Measurements from ENCODE around the gene RAB31.

Gene RAB31

GRCh38 chr18:9902832-9903231, 194.7 kb downstream of the RAB31 start:
- Histone ChIP-seq H3K4me3 (no peak overlapping the region), H3K9ac (ENCODE audit: insufficient read length) (no peak overlapping the region), H3K36me3 (ENCODE audit: insufficient read depth, low read length) (no peaks in the 10 kb centered on the region), H3K9me3 (ENCODE audit: low read depth, low read length) (no peaks in the 10 kb centered on the region), H3K27ac (no peak overlapping the region)
- no peak for TF ChIP-seq FOXP2 (optimal IDR thresholded peaks at IDR 0.05; ENCODE audit: control extremely low read depth, extremely low read length, insufficient read depth)
- TF ChIP-seq EZH2 (IDR thresholded peaks at IDR 0.05) = no peak
- TF ChIP-seq POLR2AphosphoS5 (IDR thresholded peaks at IDR 0.05; ENCODE audit: borderline replicate concordance, low read depth, low read length) = no peak
- DNase-seq (ENCODE audit: low read depth, low spot score) = no peak

DNA sequence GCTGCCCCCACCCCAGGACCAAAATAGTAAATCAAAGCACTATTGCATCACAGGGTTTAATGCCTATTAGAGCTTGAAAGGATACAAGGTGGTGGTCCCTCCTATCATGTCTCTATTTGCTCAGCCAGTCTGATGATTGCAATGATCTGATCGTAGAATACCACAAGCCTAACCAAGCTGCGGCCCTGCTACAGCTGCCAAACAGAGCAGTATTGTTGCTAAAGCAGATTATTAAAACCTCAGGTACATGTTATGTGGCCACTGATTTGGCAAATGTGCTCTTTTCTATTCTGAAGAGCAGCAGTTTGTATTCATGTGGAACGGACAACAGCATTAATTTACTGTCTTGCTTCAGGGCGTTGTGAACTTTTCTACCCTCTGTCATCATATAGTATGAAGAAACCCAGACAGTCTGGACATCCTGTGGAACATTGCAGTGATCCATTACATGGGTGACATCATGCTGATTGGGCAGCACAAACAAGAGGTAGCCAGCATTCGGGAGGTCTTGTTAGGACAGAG, 197.4 kb downstream of the RAB31 start:
- DNase-seq (ENCODE audit: low read depth, low spot score) = no peak
- no peak overlapping the region for H3K9ac ChIP-seq (ENCODE audit: insufficient read length)

DNA sequence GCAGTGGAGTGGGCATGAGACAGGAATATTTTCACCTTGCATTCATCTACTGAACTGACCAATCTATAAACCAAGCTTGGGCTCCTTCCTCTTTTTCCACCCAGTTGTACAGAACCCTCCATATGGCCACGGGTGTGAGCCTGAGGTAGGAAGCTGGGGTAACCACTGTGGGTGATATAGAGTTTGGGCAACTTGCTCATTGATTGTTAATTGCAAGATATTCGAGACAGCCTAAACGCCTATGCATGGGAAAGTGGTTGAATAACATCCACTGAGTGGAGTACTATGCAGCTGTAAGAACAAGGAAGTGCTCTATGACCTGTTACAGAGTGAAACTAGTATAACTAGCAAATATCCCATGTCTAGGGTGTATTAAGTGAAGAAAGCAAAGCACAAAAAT, 198.4 kb downstream of the RAB31 start:
- Histone ChIP-seq H3K27ac (no peak overlapping the region), H3K36me3 (ENCODE audit: insufficient read depth, low read length) (no peaks in the 10 kb centered on the region), H3K4me3 (no peak overlapping the region), H3K9me3 (ENCODE audit: low read depth, low read length) (no peaks in the 10 kb centered on the region), H3K9ac (ENCODE audit: insufficient read length) (no peak overlapping the region)
- no peak for TF ChIP-seq FOXP2 (optimal IDR thresholded peaks at IDR 0.05; ENCODE audit: control extremely low read depth, extremely low read length, insufficient read depth)
- no peak for TF ChIP-seq POLR2AphosphoS5 (IDR thresholded peaks at IDR 0.05; ENCODE audit: borderline replicate concordance, low read depth, low read length)
- no peak for TF ChIP-seq EZH2 (IDR thresholded peaks at IDR 0.05)
- no peak for DNase-seq (ENCODE audit: low read depth, low spot score)

More for the DNA sequence above, 197.4 kb downstream of the RAB31 start:
- TF ChIP-seq EZH2 (IDR thresholded peaks at IDR 0.05) (no peak), POLR2AphosphoS5 (IDR thresholded peaks at IDR 0.05; ENCODE audit: borderline replicate concordance, low read depth, low read length) (no peak), FOXP2 (optimal IDR thresholded peaks at IDR 0.05; ENCODE audit: control extremely low read depth, extremely low read length, insufficient read depth) (no peak)
- Histone ChIP-seq H3K27ac (no peak overlapping the region), H3K9me3 (ENCODE audit: low read depth, low read length) (no peaks in the 10 kb centered on the region), H3K4me3 (no peak overlapping the region), H3K36me3 (ENCODE audit: insufficient read depth, low read length) (no peaks in the 10 kb centered on the region)

GRCh38 chr18:9907867-9908266, 199.8 kb downstream of the RAB31 start:
- no peak for DNase-seq (ENCODE audit: low read depth, low spot score)
- no peaks in the 10 kb centered on the region for H3K9me3 ChIP-seq (ENCODE audit: low read depth, low read length)
- no peak overlapping the region for H3K9ac ChIP-seq (ENCODE audit: insufficient read length)

DNA sequence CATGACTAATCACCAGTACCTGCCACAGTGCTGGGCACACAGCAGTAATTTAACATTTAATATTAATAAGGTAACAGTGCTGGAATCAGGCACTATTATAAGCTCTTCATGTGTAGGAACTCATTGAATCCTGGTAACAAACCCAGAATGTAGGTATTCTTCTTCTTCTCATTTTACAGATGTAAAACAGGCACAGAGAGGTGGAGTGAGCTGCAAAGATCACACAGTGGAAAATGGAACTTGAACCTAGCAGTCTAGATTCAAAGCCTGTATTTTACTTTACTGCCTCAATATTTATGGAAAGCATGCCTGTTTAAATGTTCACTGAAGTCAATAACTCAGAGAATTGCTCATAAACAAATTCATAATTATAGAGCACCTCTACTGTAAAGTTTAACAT, 202.0 kb downstream of the RAB31 start:
- Histone ChIP-seq H3K36me3 (ENCODE audit: insufficient read depth, low read length) (no peaks in the 10 kb centered on the region), H3K4me3 (no peak overlapping the region), H3K9me3 (ENCODE audit: low read depth, low read length) (no peaks in the 10 kb centered on the region), H3K9ac (ENCODE audit: insufficient read length) (no peak overlapping the region), H3K27ac (no peak overlapping the region)
- no peak for DNase-seq (ENCODE audit: low read depth, low spot score)
- no peak for TF ChIP-seq EZH2 (IDR thresholded peaks at IDR 0.05)
- no peak for TF ChIP-seq POLR2AphosphoS5 (IDR thresholded peaks at IDR 0.05; ENCODE audit: borderline replicate concordance, low read depth, low read length)
- no peak for TF ChIP-seq FOXP2 (optimal IDR thresholded peaks at IDR 0.05; ENCODE audit: control extremely low read depth, extremely low read length, insufficient read depth)

More at GRCh38 chr18:9907867-9908266, 199.8 kb downstream of the RAB31 start:
- Histone ChIP-seq H3K27ac (no peak overlapping the region), H3K36me3 (ENCODE audit: insufficient read depth, low read length) (no peaks in the 10 kb centered on the region), H3K4me3 (no peak overlapping the region)
- TF ChIP-seq EZH2 (IDR thresholded peaks at IDR 0.05) = no peak
- no peak for TF ChIP-seq POLR2AphosphoS5 (IDR thresholded peaks at IDR 0.05; ENCODE audit: borderline replicate concordance, low read depth, low read length)
- no peak for TF ChIP-seq FOXP2 (optimal IDR thresholded peaks at IDR 0.05; ENCODE audit: control extremely low read depth, extremely low read length, insufficient read depth)

DNA sequence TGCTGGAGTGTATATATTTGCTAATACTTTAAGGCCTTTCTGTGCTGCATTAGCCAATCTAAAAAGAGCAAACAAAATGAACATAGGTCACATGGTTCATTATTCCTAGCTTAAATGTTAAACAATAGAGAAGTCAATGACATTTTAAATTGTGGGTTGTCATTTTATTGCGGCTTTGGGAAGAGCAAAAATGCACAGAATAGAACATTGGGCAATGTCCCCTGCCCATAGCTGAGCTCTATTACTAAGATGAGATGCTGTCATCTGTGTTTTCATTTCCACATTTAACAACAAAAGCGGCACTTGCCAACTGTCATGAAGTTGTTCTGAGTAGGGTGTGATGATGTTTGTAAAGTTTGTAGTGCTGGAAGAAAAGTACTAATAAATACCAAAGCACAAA, 202.6 kb downstream of the RAB31 start:
- DNase-seq (ENCODE audit: low read depth, low spot score) = no peak
- TF ChIP-seq POLR2AphosphoS5 (IDR thresholded peaks at IDR 0.05; ENCODE audit: borderline replicate concordance, low read depth, low read length) = no peak
- Histone ChIP-seq H3K9me3 (ENCODE audit: low read depth, low read length) (no peaks in the 10 kb centered on the region), H3K36me3 (ENCODE audit: insufficient read depth, low read length) (no peaks in the 10 kb centered on the region), H3K4me3 (no peak overlapping the region), H3K27ac (no peak overlapping the region), H3K9ac (ENCODE audit: insufficient read length) (no peak overlapping the region)

- Histone ChIP-seq H3K27ac (no peak overlapping the region), H3K4me3 (no peak overlapping the region), H3K9ac (ENCODE audit: insufficient read length) (no peak overlapping the region), H3K36me3 (ENCODE audit: insufficient read depth, low read length) (no peaks in the 10 kb centered on the region), H3K9me3 (ENCODE audit: low read depth, low read length) (no peaks in the 10 kb centered on the region)
- TF ChIP-seq POLR2AphosphoS5 (IDR thresholded peaks at IDR 0.05; ENCODE audit: borderline replicate concordance, low read depth, low read length) = no peak
- DNase-seq (ENCODE audit: low read depth, low spot score) = no peak
Observed at GRCh38 chr18:9911226-9911625, 203.1 kb downstream of the RAB31 start.
